Neutrophil (primary cell): ENCODE measurements around the gene PANK1.

Experiments
- H3K27ac ChIP-seq: fragments of 200-600 bp; sonication (generic); 2 replicates; pipeline ENCODE4 v1.5.1; 2016; ENCODE audit warnings: mild to moderate bottlenecking, moderate library complexity
- H3K27me3 ChIP-seq: fragments of 200-600 bp; sonication (generic); 2 replicates; pipeline ENCODE4 v1.6.0; 2016; ENCODE audit warnings: mild to moderate bottlenecking
- H3K36me3 ChIP-seq: fragments of 200-600 bp; sonication (generic); 2 replicates; pipeline ENCODE4 v1.5.1; 2017
- H3K4me1 ChIP-seq, 2 experiments: fragments of 200-600 bp in 1 of 2; sonication (generic) in 1 of 2; 1 replicate in 1 of 2; 2 replicates in 1 of 2; pipeline versions ENCODE4 v1.5.1 to v1.6.1; 2013 to 2016; ENCODE audit warnings: low read depth in 1 of 2, low read length in 1 of 2, mild to moderate bottlenecking in 1 of 2, moderate library complexity in 1 of 2; ENCODE audit not compliant: control insufficient read depth in 1 of 2, insufficient read depth in 1 of 2
- H3K4me3 ChIP-seq, 2 experiments: fragments of 200-600 bp in 1 of 2; sonication (generic) in 1 of 2; 1 replicate in 1 of 2; 2 replicates in 1 of 2; pipeline ENCODE4 v1.5.1; 2013 to 2016; ENCODE audit warnings: low read depth in 1 of 2, low read length in 1 of 2, mild to moderate bottlenecking in 1 of 2, moderate library complexity in 1 of 2
- H3K9me3 ChIP-seq: fragments of 200-600 bp; sonication (generic); 2 replicates; pipeline ENCODE4 v1.5.1; 2016
- TF ChIP-seq, protein P1 (sequence below): fragments of 200-600 bp; sonication (generic); IDR thresholded peaks from 2 replicates; pipeline ENCODE4 v1.5.1; 2016; ENCODE audit warnings: antibody characterized with exemption

Gene PANK1

DNA sequence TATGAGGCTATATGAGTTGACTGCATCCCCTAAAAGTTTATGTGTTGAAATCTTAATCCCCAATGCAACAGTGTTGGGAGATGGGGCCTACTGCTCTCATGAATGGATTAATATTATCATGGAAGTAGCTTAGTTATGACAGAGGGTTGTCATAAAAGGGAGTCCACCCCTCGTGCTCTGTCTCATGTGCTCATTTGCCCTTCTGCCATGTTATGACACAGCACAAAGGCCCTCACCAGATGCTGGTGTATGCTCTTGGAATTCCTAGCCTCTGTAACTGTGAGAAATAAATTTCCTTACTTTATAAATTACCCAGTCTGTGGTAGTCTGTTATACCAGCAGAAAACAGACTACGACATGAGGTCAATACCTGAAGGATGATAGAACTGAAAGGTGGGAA lies 17.6 kb upstream of the PANK1 start:
- H3K27ac ChIP-seq, result no peak overlapping the region
- no peaks in the 10 kb centered on the region for H3K36me3 ChIP-seq
- no peak overlapping the region for H3K4me3 ChIP-seq
- H3K4me1 ChIP-seq, result no peaks in the 10 kb centered on the region
- H3K27me3 ChIP-seq, result no peaks in the 10 kb centered on the region
- TF ChIP-seq, protein P1, sequence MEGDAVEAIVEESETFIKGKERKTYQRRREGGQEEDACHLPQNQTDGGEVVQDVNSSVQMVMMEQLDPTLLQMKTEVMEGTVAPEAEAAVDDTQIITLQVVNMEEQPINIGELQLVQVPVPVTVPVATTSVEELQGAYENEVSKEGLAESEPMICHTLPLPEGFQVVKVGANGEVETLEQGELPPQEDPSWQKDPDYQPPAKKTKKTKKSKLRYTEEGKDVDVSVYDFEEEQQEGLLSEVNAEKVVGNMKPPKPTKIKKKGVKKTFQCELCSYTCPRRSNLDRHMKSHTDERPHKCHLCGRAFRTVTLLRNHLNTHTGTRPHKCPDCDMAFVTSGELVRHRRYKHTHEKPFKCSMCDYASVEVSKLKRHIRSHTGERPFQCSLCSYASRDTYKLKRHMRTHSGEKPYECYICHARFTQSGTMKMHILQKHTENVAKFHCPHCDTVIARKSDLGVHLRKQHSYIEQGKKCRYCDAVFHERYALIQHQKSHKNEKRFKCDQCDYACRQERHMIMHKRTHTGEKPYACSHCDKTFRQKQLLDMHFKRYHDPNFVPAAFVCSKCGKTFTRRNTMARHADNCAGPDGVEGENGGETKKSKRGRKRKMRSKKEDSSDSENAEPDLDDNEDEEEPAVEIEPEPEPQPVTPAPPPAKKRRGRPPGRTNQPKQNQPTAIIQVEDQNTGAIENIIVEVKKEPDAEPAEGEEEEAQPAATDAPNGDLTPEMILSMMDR, result no peak
- H3K9me3 ChIP-seq, result no peaks in the 10 kb centered on the region

DNA sequence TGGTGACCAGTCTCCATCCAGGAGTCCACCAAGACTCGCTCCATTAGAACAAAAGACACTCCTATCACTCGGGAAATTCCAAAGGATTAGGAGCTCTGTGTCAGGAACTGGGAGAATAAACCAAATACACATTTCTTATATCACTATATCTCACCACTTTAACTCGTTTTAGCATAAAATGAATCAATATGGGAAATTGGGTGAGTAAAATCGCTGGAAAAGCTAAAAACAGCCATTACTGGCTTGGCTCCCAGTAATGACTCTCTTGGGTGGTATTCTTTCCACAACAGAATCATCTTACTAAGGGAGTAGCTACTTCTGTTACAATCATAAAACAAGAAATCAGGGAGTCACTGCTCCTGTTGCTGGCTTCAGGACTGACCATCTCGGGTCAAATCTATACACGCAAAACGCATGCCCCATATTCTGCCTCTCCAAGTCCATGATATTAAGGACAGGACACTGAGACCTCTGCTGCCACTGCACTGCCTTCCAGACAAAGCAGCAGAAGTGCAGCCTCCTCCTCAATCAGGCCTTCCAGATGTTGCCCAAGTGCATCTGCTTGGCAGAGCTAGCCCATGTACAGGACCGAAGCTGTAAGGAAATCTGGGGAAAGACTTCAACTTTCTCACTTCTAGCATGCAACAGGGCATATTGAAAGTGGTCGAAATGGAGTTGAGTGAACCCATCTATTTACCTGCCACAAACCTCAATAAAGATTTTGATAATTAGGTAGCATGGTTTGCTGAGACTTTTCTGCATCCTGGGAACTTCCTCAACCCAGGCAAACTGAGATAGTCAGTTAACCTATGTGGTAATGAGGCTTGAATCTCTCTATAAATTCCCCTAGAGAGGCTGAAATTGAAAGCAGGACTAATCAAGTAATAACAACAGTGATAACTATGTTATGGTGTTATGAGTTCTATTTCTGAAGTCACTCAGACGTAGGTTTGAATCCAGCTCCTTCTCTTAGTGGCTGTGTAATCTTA lies 14.4 kb upstream of the PANK1 start:
- TF ChIP-seq, protein P1, result no peak
- H3K4me3 ChIP-seq, result no peak overlapping the region
- H3K9me3 ChIP-seq, result no peaks in the 10 kb centered on the region
- H3K4me1 ChIP-seq, result no peaks in the 10 kb centered on the region
- no peaks in the 10 kb centered on the region for H3K36me3 ChIP-seq
- H3K27ac ChIP-seq, result no peak overlapping the region
- H3K27me3 ChIP-seq, result no peaks in the 10 kb centered on the region

DNA sequence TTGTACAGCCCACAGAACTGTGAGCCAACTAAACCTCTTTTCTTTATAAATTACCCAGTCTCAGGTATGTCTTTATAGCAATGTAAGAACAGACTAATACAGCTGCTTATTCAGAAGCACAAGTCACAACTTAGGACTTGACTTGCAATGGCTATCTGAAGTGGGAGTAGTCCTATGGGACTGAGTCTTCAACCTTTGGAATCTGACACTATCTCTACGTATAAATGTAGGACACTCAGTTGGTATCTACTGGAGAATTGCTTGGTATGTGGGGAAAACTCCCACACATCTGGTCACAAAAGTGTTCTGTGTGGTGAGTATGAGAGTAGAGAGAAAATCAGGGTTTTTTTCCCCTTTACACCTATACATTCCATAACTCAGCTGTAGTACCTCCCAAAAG lies 12.3 kb upstream of the PANK1 start:
- Histone ChIP-seq H3K4me1 (no peaks in the 10 kb centered on the region), H3K4me3 (no peak overlapping the region), H3K9me3 (no peaks in the 10 kb centered on the region), H3K27ac (no peak overlapping the region), H3K27me3 (no peaks in the 10 kb centered on the region), H3K36me3 (no peaks in the 10 kb centered on the region)
- TF ChIP-seq, protein P1, result no peak

DNA sequence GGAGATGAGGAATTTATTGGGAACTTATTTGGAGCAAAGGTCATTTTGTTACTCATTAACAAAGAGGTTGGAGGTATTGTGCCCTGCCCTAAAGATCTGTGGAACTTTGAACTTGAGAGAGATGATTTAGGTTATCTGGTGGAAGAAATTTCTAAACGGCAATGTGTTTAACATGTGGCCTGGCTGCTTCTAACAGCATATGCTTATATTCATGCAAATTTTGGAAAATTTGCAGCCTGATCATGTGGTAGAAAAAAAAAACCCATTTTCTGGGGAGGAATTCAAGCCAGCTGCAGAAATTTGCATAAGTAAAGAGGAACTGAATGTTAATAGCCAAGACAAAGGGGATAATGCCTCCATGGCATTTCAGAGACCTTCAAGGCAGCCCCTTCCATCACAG lies 10.7 kb upstream of the PANK1 start:
- H3K27me3 ChIP-seq, result no peaks in the 10 kb centered on the region
- H3K4me1 ChIP-seq, result no peaks in the 10 kb centered on the region
- H3K9me3 ChIP-seq, result no peaks in the 10 kb centered on the region
- no peak overlapping the region for H3K27ac ChIP-seq
- no peak overlapping the region for H3K4me3 ChIP-seq
- TF ChIP-seq, protein P1, result no peak
- no peaks in the 10 kb centered on the region for H3K36me3 ChIP-seq

DNA sequence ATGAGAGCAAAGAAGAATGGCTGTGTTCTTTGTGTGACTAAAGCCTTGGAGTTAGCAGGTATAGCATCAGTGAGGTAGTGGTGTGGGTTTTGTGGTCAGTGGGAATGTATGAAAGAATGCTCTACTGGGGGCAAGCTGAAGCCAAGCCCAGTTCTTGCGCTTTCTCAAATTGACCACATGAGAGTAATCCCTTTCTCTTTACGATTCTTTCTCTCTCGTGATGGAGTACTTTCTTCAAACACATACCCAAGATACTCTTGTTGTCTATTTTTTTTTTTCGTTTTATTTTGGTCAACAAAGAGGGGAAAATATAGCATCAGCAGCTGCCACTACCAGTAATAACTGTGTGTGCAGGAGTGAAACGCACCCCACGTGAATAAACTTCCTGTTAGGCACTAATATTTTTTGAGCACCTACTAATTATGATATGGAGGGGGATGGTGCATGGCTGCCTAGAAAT lies 8.4 kb upstream of the PANK1 start:
- Histone ChIP-seq H3K4me1 (no peaks in the 10 kb centered on the region), H3K27ac (no peak overlapping the region), H3K27me3 (no peaks in the 10 kb centered on the region), H3K4me3 (no peak overlapping the region), H3K36me3 (no peaks in the 10 kb centered on the region), H3K9me3 (no peaks in the 10 kb centered on the region)
- TF ChIP-seq, protein P1, result no peak
